GM10847 (cell line): ENCODE measurements around the gene HEXB.

ENCODE experiments used
- POLR2A ChIP-seq: IDR thresholded peaks from 2 replicates; pipeline ENCODE4 v1.6.1; 2011; ENCODE audit not compliant: insufficient read length; ENCODE audit errors: extremely low read depth

Gene HEXB

DNA sequence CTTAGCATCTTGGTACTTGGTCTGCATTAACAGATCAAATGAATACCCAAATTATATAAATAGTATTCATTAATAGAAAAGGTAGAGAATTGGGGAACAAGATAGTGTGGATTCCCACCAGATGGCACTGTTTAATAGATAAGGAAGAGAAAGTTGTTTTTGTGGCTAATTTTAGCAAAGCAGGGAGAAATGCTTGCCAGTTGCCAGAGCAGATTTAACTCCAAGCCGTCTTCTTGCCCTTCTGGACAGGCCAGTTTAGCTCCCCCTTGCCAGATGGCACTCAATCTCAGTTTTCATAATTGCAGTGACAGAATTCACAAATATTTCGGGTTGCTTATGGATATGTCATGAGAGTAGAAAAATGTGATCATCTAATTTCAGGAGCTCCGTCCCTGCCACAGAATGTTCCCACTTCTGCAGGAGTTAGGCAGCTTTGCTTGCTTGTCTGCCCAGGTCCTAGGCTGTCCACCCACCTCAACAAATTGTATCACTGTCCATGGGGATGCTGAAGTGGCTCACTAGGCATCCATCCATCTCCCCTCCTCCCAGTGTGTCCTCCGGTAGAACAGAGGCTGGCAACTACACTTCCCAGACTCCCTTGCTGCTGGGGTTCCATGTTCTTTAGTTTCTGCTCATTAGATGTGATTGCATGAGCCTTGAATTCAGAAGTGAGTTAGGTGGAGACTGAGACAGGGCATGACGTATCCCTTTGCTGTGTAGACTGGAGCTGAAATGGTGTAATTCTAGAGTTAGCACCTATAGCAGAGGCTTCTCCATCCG lies 11.8 kb upstream of the HEXB start:
- TF ChIP-seq POLR2A = no peak

DNA sequence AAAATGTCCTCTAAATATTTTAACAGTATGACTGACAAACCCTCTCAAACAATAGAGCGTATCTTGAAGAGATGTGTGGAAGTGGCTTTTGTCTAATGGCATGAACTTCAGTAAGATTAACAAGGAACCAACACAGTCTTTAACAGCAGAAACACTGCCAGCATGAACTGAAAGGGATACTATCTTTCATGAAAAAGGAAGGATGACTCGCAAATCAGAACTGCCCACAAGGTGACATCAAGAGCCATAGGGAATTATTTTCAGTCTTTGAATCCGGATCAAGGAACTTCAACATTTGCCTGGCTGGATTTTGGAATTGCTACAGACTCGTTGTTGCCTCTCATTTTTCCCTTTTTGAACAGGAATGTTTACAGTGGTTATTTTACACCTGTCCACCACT lies 5.1 kb upstream of the HEXB start:
- no peak for TF ChIP-seq POLR2A

DNA sequence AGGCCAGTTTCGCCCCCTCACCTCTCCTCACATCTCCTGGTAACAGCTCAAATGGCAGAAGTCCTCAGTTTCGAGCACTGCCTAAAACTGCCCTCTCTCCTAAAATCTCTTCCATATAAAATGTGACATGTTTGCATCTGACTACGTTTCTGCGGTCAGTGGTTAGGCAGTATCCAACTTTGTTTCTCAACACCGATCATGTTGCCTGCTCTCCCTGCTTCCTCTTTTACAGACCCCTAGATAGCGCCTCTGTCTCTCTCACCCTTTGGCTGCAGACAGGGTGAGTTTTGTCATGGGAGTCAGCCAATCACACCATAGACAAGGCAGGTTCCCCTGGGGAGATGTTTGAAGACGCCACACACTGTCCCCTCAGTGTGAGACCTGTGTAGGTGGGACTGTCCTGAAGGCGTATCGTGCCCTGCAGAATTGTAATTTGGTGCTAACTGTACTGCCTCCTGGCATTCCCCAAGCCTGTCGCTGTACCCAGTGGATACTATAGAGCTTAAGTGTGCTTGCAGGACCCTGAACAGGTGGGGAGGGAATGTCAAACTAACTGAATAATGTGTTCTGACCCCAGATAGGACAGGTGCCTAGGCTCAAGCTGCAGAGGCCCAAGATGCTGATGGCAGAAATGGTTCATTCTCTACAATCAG lies 1.1 kb downstream of the HEXB start:
- TF ChIP-seq POLR2A = no peak

DNA sequence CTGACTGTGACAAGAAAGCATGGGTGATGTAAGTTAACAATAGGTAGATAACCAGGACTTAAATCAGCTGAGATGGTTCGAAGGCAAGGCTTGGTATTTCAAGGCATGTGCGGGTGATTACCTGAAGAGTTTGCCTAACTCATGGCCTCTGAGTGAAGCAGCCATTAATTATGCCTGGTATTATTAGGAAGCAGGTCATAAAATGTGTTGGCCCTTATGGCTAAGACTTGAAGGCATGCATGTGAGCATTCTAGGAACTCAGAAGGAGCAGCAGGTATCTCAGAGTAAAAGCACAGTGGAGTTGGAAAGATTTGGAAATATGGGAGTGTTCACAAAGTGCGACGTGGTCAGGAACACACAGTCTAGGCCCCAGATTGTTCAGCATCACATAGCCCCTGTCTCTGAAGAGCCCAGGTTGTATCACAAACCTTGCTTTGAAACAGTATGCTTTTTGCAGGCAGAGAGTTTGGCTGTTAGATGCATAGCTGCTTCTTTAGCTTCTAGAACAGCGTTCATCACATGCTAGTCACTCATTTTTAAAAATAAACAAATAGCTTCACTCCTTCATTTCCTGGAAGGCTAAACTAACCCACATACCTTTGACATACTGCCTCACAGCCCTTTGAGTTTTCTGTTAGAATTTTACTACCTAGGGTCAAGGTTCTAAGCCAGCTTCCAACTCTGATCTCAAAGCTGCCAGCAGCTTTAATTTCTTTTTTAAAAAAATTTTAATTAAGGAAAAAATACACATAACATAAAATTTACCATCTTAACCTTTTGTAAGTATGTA lies 2.1 kb downstream of the HEXB start:
- no peak for TF ChIP-seq POLR2A

DNA sequence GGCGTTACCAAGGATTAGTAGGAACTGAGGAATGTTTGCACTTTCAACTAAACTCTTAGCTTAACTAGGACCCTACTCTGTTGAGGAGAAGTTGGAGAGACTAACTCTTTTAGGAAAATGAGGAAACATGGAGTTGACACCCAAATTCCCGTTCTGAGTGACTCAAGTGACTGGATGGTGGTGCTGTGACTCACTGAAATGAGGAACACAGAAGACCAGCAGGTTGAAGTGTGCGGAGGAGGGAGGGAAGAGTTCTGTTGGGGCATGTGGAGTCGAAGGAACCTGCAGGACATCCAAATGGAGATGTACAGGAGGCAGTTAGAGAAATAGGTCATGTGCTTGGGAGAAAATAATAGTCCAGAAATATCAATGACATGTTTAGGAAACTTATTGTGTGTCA lies 8.2 kb downstream of the HEXB start:
- no peak for TF ChIP-seq POLR2A

DNA sequence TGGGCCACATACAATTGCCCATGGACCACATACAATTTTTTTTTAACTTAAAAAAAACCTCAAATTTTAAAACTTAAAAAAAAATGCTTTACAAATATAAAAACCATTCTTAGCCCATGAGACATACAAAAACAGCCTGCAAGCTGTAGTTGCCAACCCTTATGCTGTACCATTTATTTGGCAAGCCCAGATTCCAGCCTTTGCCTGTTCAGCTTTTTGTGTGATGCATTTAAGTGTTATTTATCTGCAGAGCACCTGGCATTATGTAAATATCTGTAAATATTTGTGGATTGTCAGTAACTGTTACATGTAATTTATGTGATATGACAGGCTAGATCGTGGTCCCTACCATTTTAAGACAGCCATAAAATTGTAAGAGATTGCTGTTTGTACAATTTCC lies 32.6 kb downstream of the HEXB start:
- TF ChIP-seq POLR2A = no peak

DNA sequence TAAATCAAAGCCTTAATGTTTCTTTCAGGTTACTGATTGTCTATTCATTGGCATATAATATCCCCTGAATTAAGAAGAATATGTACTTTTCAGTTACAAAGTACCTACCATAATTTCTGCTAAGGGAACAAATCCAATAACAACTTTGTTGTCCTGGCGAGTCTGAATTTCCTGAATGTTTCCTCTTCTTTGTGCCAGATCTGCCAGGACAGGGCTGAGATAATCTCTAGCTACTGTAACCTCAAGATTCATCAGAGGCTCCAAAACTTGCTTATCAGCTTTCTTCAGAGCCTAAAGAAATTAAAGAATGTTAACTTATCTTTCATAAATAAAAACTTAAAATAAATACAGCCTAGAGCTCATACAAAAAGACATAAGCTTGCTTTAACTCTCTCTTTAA lies 37.2 kb downstream of the HEXB start:
- no peak for TF ChIP-seq POLR2A

DNA sequence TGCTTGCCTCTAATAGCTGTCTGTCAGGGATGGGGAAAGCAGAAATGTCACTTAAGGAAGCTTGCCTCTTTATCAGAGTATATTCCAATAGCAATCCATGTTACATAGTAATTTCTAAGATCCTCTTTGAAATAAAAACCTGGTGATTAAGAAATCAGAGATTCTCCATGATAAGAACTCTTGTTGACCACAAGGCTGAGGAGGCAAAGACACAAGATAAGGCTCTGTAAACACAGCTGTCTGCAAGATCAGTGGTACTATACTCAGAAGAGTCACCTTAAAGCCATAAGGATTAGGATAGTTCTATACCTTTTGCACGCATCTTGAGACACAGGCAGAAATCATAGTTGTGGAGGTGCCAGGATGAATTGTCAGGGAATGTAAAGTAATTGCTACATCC lies 40.3 kb downstream of the HEXB start:
- no peak for TF ChIP-seq POLR2A

DNA sequence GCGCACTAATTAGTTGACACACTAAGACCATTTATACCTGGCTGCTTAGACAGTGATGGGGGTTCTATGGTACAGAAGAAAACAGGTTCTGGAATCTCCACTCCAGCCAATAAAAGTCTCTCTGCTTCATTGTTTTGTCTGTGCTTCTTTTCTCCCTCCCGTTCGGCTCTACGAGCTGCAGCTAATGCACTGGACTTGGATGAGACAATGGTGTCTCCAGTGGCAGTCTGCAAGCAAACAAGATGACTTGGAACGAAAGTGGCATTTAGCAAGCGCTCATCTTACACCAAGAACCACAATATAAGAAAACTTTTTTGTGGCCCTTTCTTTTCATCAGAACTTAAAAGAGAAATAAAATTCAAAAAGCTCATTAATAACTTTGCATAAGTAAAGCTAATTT lies 51.7 kb downstream of the HEXB start:
- no peak for TF ChIP-seq POLR2A

DNA sequence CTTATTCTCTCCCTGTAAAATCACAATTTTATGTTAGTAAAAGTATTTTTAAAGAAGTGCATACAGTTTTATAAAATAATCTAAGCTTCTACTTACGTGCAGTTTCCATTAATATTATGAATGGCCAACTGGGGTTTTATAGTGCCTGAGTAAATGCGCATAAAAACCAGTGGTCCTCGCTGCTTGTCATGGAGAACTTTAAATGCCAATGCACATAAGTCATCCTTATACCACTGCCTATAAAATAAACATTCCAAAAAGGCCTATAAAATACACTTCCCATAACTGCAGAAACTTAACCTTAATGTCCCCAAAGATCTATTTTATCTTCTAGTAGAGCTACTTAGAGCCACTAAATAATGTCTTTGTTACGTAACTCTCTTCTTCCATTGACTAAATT lies 53.4 kb downstream of the HEXB start:
- no peak for TF ChIP-seq POLR2A

DNA sequence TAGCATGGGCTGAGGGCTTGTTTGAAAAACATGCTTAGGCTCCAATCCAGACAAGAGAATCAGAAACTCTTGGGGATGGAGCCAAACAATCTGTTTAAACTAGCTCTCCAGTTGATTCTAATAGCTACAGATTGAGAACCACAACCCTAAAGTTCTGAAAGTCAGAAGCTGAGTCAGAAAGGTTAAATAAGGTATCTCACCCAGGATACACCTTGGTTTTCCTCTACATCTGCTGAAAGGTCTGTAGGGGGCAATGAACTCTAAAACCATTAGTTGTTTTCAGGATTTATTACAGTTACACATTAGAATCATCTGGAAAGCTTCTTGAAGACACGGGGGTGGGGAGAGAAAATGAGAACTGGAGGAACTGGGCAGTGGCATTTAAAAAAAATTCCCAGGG lies 76.2 kb downstream of the HEXB start:
- TF ChIP-seq POLR2A = no peak

DNA sequence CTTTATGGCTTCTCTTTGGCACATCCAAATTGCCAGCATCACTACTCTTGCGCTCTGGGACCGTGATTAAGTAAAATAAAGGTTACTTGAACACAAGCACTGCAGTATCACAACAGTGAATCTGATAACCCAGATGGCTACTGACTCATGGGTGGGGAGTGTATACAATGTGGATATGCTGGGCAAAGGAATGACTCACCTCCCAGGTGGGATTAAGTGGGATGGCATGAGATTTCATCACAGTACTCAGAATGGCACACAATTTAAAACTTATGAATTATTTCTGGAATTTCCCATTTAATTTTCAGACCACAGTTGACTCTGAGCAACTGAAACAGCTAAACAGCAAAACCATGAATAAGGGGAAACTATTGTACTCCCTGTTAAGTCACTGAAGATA lies 77.6 kb downstream of the HEXB start:
- TF ChIP-seq POLR2A = no peak

DNA sequence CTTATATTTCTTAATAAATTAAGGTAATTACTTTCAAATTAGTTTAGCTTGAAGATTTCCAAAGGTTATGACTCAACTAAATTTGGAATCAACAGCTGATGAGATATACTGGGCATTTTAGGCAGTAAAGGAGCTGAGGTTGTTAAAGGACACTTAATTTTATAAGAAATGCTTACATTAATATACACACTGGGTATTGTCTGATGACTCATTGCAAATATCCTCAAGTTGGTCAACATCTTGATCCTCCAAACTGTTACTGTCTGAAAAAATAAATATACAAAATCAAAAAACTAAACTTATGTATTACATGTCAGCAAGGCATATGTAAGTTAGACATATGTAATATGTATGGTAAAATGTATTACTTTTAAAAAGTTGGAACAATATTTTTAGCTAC lies 78.5 kb downstream of the HEXB start:
- TF ChIP-seq POLR2A = no peak

DNA sequence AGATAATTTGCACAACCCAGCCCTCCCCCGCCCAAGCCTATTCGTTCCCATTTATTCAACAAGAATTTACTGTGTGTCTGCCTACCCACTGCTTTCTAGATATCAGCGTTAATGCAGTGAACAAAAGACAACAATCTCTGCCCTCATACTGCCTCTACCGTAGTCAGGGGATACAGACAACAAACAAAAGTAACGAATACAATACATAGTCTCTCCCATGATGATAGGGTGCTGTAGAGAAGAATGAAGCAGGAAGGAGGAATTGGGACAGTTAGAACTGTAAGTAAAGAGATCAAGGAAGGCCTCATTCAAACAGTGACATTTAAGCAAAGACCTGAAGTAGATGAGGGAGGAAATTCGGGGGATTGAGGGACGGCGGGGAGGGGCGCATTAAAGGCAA lies 80.2 kb downstream of the HEXB start:
- TF ChIP-seq POLR2A = no peak

DNA sequence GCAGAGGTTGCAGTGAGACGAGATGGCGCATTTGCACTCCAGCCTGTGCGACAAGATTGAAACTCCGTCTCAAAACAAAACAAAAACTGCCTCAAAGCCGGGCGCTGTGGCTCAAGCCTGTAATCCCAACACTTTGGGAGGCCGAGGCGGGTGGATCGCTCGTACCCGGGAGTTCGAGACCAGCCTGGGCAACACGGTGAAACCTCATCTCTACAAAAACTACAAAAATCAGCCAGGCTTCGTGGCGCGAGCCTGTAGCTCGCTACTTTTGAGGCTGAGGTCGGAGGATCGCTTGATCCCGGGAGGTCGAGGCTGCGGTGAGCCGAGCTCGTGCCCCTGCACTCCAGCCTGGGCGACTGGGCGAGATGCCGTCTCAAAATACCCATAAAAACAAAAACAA lies 80.9 kb downstream of the HEXB start:
- TF ChIP-seq POLR2A = no peak

DNA sequence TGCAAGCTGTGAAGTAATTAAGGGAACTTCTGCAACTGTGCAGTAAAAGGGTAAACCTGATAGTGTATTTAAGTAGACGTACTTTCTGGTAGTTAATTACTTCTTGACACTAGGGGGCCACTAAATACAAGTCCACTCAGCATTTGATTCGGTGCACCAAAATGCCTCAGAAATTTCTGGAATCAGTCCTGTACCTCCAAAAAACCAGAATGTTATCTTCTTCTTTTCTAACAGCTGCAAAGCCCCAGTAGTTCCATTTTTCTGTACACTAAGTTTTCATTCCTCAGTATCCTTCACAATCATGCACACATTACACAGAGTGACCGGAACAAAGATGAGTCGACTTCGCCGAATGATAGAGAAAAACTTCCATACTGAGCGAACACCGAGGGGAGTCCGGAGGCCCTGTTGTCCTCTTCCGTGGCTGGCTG lies 81.4 kb downstream of the HEXB start:
- no peak for TF ChIP-seq POLR2A
